Osteocyte (in vitro differentiated cells): ENCODE measurements around the gene SGMS1. TPM values are rescaled to one million over a fixed set of nuclear protein-coding genes. Genes with fewer than 3 reads are reported as not detected.

ENCODE experiments used
- DNase-seq: peaks from one replicate; pipeline ENCODE4 v3.0.0; 2021; ENCODE audit warnings: mixed read lengths; ENCODE audit not compliant: unreplicated experiment; ENCODE audit errors: extremely low spot score
- H3K27ac Mint-ChIP-seq: one replicate; pipeline ENCODE4 v1.8.0; 2021; ENCODE audit warnings: mild to moderate bottlenecking, mixed read lengths; ENCODE audit not compliant: unreplicated experiment
- H3K27me3 Mint-ChIP-seq: one replicate; pipeline ENCODE4 v1.8.0; 2021; ENCODE audit warnings: mixed read lengths; ENCODE audit not compliant: unreplicated experiment
- H3K36me3 Mint-ChIP-seq: one replicate; pipeline ENCODE4 v1.8.0; 2021; ENCODE audit warnings: mixed read lengths; ENCODE audit not compliant: unreplicated experiment
- H3K4me1 Mint-ChIP-seq: one replicate; pipeline ENCODE4 v1.8.0; 2021; ENCODE audit warnings: mixed read lengths; ENCODE audit not compliant: unreplicated experiment
- H3K4me3 Mint-ChIP-seq: one replicate; pipeline ENCODE4 v1.8.0; 2021; ENCODE audit warnings: mild to moderate bottlenecking, moderate library complexity, mixed read lengths; ENCODE audit not compliant: unreplicated experiment
- H3K9me3 Mint-ChIP-seq: one replicate; pipeline ENCODE4 v1.8.0; 2021; ENCODE audit warnings: mixed read lengths; ENCODE audit not compliant: unreplicated experiment
- total RNA-seq: library from RNA; stranded (reverse); gene quantifications from 2 replicates; pipeline ENCODE4 v1.2.1, GENCODE V29; 2021
- TF ChIP-seq, protein P1 (sequence below): fragments of 200-600 bp; sonication (generic); IDR thresholded peaks from 2 replicates; pipeline ENCODE4 v1.5.0; 2021; ENCODE audit warnings: antibody characterized with exemption, mild to moderate bottlenecking, moderate library complexity

The SGMS1 gene
- total RNA-seq, 1 donor from 2014 or later: 21.0 TPM

DNA sequence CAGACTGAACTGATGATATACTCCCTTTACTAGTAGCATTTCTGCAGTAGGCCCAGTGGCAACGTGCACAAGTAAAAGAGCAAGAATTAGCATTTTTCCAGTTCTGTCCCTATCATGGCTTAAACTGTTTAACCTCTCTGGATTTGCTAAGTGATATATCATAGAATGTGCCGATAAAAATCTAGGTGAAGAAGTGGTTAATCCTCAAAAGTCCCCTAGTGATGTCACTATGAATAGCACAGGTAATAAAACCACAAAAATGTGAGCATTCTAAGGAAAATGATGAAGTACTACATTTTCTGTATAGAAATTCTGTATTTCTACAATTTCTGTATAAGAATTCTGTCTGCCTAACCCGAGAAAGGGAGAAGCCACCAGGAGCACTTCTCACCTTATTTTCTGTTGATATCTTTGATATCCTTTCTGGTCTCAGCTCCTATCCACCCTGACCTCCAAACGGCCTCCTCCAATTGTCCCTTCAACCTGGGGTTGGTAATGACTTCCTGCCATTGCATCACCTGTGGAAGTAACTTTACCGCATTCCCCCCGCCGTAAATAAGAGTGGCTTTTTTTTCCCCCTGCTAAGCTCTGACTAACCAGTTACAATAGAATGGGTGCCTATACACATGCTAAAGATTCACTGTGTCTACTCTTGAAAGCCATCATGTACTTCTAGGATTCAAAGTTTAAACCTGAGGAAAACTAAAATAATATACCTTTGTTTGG is 216.5 kb downstream of the SGMS1 start:
- no peak for DNase-seq
- no peak overlapping the region for H3K4me3 Mint-ChIP-seq
- no peak overlapping the region for H3K27ac Mint-ChIP-seq
- H3K36me3 Mint-ChIP-seq: no peaks in the 10 kb centered on the region
- no peaks in the 10 kb centered on the region for H3K27me3 Mint-ChIP-seq
- TF ChIP-seq, protein P1, sequence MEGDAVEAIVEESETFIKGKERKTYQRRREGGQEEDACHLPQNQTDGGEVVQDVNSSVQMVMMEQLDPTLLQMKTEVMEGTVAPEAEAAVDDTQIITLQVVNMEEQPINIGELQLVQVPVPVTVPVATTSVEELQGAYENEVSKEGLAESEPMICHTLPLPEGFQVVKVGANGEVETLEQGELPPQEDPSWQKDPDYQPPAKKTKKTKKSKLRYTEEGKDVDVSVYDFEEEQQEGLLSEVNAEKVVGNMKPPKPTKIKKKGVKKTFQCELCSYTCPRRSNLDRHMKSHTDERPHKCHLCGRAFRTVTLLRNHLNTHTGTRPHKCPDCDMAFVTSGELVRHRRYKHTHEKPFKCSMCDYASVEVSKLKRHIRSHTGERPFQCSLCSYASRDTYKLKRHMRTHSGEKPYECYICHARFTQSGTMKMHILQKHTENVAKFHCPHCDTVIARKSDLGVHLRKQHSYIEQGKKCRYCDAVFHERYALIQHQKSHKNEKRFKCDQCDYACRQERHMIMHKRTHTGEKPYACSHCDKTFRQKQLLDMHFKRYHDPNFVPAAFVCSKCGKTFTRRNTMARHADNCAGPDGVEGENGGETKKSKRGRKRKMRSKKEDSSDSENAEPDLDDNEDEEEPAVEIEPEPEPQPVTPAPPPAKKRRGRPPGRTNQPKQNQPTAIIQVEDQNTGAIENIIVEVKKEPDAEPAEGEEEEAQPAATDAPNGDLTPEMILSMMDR: no peak
- peaks cover 38% of the 10 kb centered on the region for H3K4me1 Mint-ChIP-seq
- H3K9me3 Mint-ChIP-seq: no peaks in the 10 kb centered on the region

DNA sequence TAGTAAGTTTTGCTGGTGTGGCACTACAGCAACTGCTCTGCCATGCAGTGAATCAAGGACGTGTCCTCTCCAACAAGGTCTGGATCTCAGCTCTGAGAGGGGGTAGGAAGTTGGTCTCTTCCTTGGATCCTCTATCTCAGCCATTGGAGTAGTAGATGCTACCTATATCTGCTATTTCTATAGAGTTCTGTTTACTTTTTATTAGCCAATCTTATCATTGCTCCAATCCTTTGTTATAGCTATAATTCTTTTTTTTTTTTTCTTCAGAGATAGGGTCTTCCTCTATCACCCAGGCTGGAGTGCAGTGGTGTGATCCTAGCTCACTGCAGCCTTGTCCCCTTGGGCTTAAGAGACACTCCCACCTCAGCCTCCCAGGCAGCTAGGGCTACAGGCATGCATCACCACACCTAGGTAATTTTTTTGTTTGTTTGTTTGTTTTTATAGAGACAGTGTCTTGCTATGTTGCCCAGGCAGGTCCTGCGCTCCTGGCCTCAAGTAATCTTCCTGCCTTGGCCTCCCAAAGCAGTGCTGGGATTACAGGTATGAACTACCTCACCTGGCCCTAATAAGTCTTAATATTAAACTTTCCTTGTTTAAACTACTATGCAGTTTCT is 217.2 kb downstream of the SGMS1 start:
- no peaks in the 10 kb centered on the region for H3K27me3 Mint-ChIP-seq
- no peak overlapping the region for H3K4me3 Mint-ChIP-seq
- peaks cover 33% of the 10 kb centered on the region for H3K4me1 Mint-ChIP-seq
- TF ChIP-seq, protein P1: no peak
- DNase-seq: no peak
- no peaks in the 10 kb centered on the region for H3K36me3 Mint-ChIP-seq
- H3K9me3 Mint-ChIP-seq: no peaks in the 10 kb centered on the region
- no peak overlapping the region for H3K27ac Mint-ChIP-seq

DNA sequence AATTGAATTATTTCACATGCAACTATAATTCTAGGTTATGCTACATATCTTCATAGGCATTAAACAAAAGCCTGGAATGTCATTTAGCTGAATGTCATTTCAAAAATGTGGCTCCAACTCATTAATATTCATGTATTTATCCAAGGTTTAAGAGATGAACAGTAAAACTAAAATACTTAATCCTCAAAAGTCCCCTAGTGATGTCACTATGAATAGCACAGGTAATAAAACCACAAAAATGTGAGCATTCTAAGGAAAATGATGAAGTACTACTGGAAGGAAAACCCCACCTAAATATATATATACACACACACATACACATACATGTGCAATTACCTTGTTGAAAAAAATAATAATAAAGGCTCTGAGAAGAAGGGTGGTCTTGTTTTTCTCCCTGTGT is 218.0 kb downstream of the SGMS1 start:
- H3K9me3 Mint-ChIP-seq: no peaks in the 10 kb centered on the region
- H3K36me3 Mint-ChIP-seq: no peaks in the 10 kb centered on the region
- H3K27me3 Mint-ChIP-seq: no peaks in the 10 kb centered on the region
- H3K4me1 Mint-ChIP-seq: peaks cover 25% of the 10 kb centered on the region
- no peak overlapping the region for H3K27ac Mint-ChIP-seq
- H3K4me3 Mint-ChIP-seq: no peak overlapping the region
- no peak for DNase-seq
- TF ChIP-seq, protein P1: no peak

DNA sequence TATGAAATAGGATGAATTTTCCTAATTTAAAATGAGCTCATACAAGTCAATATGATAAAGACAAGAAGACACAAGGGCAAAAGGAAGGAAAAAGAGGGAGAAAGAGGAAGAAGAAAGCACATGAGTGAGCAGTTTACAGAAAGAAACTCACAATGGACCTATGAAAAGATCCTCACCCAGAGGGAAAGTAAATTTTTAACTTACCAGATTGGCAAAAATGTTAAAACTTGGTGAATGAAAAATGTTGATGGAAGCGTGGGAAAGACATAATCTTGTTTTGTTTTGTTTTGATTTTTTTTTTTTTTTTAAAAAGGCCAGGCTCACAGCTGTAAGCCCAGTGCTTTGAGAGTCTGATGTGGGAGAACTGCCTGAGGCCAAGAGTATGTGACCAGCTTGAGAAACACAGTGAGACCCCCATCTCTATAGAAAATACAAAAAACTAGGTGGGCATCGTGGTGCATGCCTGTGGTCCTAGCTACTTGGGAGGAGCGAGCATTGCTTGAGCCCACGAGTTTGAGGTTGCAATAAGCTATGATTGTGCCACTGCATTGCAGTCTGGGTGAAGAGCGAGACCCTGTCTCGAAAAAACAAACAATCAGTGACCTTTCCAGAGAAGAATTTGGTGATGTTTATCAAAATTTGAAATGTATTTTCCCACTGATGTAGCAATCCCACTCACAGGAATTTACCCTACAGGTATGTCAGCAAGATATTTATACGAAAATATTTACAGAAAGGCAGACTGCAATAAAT is 219.6 kb downstream of the SGMS1 start:
- Mint-ChIP-seq H3K4me1 (peaks cover 14% of the 10 kb centered on the region), H3K27ac (peak overlapping the region; percentile 39)
- no peak for DNase-seq

More for the DNA sequence above, 219.6 kb downstream of the SGMS1 start:
- TF ChIP-seq, protein P1: no peak
- no peak overlapping the region for H3K4me3 Mint-ChIP-seq
- no peaks in the 10 kb centered on the region for H3K36me3 Mint-ChIP-seq
- H3K9me3 Mint-ChIP-seq: no peaks in the 10 kb centered on the region
- H3K27me3 Mint-ChIP-seq: no peaks in the 10 kb centered on the region
